Putamen (tissue), 1 donor: ENCODE measurements around the gene LATS2.

Experiments
- DNase-seq: peaks from one replicate; pipeline ENCODE4 v3.0.0-alpha.2; 2016; ENCODE audit warnings: low spot score

The LATS2 gene

GRCh38 chr13:21047591-21048282 is 13.6 kb downstream of the LATS2 start:
- no peak for DNase-seq

GRCh38 chr13:21047087-21047486 is 14.3 kb downstream of the LATS2 start:
- DNase-seq = no peak

- no peak for DNase-seq
These were observed 15.2 kb downstream of the LATS2 start for GRCh38 chr13:21046203-21046602.

- no peak for DNase-seq
These were observed 16.3 kb downstream of the LATS2 start for GRCh38 chr13:21045100-21045499.

- DNase-seq = no peak
These were observed 17.5 kb downstream of the LATS2 start for GRCh38 chr13:21043898-21044297.

GRCh38 chr13:21040120-21040826 is 21.1 kb downstream of the LATS2 start:
- DNase-seq = no peak

- no peak for DNase-seq
These were observed 22.1 kb downstream of the LATS2 start for GRCh38 chr13:21039097-21039800.

GRCh38 chr13:21037656-21038055 is 23.7 kb downstream of the LATS2 start:
- no peak for DNase-seq

- DNase-seq = no peak
These were observed 25.9 kb downstream of the LATS2 start for GRCh38 chr13:21035498-21035897.

GRCh38 chr13:21034603-21035191 is 26.7 kb downstream of the LATS2 start:
- no peak for DNase-seq

GRCh38 chr13:21033856-21034602 is 27.4 kb downstream of the LATS2 start:
- DNase-seq = no peak

- no peak for DNase-seq
These were observed 28.1 kb downstream of the LATS2 start for GRCh38 chr13:21033212-21033840.

GRCh38 chr13:21032656-21033055 is 28.7 kb downstream of the LATS2 start:
- no peak for DNase-seq

- no peak for DNase-seq
These were observed 29.7 kb downstream of the LATS2 start for GRCh38 chr13:21031594-21032275.

GRCh38 chr13:21025539-21025938 is 35.8 kb downstream of the LATS2 start:
- no peak for DNase-seq

- DNase-seq = no peak
These were observed 39.1 kb downstream of the LATS2 start for GRCh38 chr13:21022056-21022979.

GRCh38 chr13:21020581-21020980 is 40.8 kb downstream of the LATS2 start:
- no peak for DNase-seq

GRCh38 chr13:21020176-21020575 is 41.2 kb downstream of the LATS2 start:
- no peak for DNase-seq

- no peak for DNase-seq
These were observed 43.2 kb downstream of the LATS2 start for GRCh38 chr13:21018220-21018619.

GRCh38 chr13:21016487-21016886 is 44.9 kb downstream of the LATS2 start:
- no peak for DNase-seq
